GM18867 (cell line): Measurements from ENCODE around the gene PLAAT4.
A peak's percentile ranks its signal among the peaks of the same experiment; 100 is the strongest.
"Not testable (repeated sequence)": the region's sequence is repeated elsewhere in the genome, so short reads cannot be mapped to it uniquely, and the experiment has no call there.

Experiments
- ATAC-seq: cut with Tn5 transposase; IDR thresholded peaks from one replicate; pipeline ENCODE4 v1.9.1; 2021; ENCODE audit warnings: mild to moderate bottlenecking, moderate library complexity; ENCODE audit not compliant: unreplicated experiment

PLAAT4 gene

DNA sequence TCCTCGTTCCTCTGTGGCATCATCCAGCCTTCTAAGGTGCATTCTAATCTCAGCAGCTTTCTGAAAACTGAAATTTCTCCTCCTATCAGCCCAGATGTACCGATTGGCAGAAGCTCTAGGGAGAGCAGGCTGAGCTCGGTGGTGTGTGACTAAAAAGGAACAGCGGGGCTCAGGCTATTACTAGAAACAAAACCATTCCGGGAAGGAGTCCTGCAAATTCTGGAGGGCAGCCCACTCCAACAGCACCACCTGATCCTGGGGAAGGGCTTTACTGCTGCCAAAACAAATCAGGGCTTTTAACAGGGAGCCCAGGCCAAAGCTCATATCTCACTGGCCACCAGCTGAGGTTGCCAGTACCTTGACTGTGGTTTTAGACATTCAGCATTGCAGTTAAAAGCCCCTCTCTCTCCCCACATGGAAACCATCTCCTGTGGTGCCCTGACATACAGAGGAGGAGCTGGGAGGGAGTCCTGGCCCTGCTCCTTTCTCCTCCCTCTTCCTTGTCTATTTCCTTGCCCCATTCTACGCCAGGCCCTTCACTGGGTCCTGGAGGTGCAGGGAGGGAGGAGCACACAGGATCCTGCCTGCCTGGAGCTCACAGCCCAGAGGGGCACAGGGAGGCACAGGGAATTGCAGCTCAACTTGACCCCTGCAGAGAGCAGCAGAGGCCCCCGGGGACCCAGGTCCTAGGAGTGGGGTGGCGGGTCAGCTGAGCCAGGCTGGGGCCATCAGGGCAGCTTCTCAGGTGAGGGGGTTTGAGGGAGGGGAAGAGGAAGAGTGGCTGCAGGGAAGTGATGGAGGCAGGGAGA is 889 bp downstream of the PLAAT4 start:
- no peak for ATAC-seq

DNA sequence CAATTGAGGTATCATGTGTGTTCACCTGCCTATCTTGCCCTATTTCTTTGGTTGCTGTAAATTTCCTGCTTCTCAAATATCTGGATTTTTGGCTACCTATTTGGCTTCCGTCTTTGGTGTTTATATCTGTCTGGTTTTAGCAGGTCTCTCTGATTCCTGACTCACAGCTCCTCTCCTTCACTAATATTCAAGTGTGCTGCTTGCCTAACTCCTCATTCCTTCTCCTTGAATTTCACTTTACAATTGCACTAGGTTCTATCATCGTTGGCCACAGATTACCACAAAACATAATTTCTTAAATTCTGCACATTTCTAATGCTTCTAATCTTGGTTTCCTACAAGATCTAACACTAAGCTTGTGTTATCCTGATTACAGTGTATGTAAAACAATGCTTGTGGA is 5.9 kb downstream of the PLAAT4 start:
- not testable (repeated sequence) for ATAC-seq

DNA sequence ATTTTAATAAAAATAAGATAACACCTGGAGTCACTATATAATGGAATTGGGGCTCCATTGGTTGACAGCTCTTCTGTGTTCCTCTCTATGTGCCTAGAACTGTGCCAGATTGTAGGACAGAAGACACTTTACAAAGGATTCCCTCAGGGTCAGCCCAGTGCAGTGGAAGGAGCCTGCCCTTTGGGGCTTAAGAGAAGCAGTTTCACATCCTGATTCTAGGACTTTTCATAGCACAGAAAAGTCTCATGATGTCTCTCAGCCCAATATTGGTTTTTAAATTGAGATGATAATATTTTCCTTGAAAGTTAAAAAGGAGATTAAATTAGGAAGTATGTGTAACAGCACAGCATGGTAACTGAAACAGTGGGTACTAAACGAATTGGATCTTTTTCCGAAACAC is 7.1 kb downstream of the PLAAT4 start:
- ATAC-seq, result no peak

DNA sequence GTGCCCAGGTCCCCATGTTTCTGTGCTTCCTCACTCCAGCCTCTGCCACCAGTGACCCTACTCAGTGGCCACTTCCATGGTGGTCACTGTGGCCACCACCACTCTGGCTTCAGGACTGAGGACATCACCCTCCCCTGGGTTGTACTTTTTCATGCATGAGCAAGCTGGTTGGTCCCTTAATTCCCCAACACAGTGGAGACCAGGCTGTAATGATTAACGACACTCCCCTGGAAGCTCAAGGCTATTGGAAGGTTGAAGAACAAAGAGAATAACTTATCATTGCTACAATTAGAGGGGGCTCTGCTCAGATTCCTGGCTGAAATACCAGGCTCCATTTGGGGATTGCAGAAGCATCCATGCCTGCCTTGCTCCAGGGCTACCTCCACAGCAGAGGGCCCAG is 10.5 kb downstream of the PLAAT4 start:
- ATAC-seq, result no peak

DNA sequence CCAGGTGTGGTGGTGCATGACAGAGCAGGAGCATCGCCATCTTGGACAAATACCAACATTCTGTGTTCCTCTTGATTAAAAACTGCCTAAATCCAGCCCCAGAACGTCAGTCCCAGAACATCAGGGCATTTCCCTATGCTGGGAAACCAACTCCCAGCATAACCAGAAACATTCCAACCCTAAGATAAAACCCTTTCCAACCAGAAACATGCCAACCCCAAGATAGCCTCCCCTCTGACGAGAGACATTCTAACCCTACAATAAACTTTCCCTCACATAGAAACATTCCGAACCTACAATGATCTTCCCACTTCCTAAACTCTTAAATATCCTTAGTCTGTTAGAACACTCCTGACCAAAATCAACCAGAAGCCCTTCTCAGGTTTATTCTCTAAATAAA is 11.6 kb downstream of the PLAAT4 start:
- ATAC-seq, result no peak

DNA sequence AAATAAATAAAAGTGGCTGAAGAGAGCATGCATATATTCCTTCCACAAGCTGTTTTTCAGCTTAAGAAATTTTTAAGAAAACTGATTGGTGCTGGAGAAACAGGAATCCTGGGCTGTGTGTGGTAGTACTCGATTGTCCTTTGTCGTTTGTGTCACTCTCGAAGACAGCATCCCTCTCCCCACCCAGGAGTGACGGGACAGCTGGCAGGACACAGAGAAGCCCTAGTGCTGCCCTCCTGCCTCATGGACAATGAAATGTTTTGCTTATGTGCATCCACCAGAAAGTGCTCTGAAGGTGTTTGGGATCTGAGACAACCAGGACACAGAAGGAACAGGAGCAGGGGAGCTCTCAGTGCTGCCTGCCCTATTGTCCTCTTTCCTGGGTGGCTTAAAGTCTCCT is 12.8 kb downstream of the PLAAT4 start:
- ATAC-seq, result no peak

DNA sequence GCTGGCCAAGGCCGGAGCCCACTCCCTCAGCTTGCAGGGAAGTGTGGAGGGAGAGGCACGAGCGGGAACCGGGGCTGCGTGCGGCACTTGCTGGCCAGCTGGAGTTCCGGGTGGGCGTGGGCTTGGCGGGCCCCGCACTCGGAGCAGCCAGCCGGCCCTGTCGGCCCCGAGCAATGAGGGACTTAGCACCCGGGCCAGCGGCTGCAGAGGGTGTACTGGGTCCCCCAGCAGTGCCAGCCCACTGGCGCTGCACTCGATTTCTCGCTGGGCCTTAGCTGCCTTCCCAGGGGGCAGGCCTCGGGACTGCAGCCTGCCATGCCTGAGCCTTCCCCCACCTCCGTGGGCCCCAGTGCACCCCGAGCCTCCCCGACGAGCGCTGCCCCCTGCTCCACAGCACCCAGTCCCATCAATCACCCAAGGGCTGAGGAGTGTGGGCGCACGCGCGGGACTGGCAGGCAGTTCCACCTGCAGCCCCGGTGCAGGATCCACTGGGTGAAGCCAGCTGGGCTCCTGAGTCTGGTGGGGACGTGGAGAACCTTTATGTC is 13.6 kb downstream of the PLAAT4 start:
- ATAC-seq, result not testable (repeated sequence)

DNA sequence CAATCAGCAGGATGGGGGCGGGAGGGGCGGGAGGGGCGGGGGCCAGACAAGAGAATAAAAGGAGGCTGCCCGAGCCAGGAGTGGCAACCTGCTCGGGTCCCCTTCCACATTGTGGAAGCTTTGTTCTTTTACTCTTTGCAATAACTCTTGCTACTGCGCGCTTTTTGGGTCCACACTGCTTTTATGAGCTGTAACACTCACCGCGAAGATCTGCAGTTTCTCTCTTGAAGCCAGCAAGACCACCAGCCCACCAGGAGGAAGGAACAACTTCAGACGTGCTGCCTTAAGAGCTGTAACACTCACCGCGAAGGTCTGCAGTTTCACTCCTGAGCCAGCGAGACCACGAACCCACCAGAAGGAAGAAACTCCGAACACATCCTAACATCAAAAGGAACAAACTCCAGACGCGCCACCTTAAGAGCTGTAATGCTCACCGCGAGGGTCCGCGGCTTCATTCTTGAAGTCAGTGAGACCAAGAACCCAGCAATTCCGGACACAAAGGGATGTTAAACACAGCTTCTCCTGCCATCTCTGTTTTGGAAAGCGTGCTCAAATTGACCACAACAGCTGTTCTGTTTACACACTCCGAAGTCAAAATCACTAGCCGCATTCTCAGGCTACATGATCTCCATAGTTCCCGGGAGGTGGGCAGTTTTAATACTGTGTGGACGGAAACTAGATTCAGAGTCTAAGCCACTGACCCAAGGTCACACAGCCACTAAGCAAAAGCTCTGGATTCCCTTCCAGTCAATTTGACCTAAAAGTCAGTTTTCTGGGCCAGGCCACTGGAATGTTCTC is 14.7 kb downstream of the PLAAT4 start:
- ATAC-seq, result no peak

DNA sequence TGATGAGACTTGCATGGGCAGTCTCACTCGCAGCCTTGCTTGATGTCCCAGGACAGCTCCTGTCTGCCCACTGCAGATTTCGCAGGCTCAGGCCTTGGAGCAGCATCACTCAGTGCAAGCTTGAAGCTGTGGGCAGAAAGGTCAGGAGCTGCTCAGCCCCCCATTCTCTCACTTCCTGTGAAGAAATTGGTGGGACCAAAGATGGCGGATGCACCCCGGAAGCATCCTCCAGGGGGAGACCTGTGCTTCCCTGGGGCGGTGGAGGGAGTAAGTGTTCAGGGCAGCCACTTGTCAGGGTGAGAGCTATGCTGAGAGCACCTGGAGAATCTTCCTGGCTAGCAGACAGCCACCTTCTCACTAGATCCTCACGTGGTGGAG is 15.3 kb downstream of the PLAAT4 start:
- ATAC-seq, result no peak

DNA sequence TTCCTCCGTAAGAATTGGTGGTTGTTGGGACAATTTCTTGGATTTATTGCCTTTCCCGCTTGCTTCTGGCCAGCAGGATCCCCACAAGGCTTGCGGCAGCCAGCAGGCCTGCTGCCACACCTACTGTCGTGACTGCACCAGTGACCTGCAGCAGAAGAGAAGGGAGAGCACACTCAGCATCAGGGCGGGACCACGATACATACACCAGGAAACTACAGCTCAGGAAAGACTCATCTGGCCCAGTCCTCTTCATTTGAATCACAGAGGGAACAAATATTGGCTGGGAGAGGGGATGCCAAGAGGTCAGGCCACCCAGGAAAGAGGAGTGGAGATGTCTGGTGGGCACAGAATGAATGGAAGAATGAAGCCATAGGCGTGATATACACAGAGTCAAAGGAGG is 16.3 kb downstream of the PLAAT4 start:
- ATAC-seq, result no peak

DNA sequence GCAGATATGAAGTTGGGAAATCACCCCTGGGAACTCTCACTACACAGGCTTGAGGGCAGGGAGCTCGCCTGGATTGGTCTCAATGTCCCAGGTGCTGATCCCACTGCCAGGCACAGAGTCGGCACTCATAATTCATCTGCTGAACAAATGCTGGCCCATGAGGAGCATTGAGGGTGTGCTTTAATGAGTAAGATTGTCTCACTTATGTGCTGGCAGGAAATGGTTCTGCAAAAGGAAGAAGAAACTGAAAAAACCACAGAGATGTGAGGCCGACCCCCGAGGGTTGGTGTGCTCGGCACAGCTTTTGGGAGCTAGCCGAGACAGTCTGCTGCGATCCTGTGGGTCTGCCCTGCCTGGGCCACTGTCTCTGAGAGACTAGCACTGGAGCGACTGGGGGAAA is 17.2 kb downstream of the PLAAT4 start:
- peak; percentile 67 for ATAC-seq

DNA sequence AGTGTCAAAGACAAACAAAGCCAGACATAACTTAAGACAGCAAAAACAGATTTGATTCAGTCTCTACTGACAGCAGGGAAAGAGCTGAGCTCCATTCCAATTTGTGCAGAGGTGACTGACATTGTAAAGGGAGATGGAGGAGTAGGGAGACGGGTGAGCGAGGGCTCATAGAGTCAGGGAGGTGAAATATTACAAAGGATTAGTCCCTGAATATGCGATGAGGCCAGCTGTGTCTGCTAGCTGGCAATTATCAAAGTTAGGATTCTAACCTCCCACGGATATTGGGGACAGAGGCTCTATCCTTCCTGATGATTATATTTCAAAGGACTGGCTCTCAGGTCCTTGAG is 18.2 kb downstream of the PLAAT4 start:
- ATAC-seq, result no peak

DNA sequence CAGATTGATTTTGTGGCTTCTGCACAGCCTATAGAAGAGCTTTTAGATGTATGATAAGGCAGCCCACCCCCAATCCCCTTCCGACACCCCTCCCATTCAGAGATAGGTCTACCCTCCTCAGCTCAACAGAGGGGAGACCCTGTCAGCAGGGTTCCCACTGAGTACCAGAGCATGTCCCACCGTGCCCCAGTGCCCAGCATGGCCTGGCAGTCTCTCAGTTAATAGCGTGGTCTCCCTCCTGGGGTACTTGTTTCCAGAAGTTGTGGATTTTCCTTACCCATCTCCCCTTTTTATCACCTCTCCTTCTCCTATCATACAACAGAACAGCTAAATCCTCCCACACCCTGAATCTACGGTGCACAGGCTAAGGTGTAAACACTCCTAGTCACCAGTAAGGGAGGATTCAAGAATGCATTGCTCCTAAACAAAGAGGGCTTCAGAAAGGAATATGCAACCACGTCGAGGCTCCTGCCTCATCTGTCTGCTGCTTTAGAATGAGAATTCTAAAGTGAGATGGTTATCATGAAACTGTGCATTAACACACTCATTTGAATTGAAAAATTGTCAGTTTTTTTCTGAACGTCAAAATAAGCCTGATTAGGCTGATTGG is 19.9 kb downstream of the PLAAT4 start:
- no peak for ATAC-seq

DNA sequence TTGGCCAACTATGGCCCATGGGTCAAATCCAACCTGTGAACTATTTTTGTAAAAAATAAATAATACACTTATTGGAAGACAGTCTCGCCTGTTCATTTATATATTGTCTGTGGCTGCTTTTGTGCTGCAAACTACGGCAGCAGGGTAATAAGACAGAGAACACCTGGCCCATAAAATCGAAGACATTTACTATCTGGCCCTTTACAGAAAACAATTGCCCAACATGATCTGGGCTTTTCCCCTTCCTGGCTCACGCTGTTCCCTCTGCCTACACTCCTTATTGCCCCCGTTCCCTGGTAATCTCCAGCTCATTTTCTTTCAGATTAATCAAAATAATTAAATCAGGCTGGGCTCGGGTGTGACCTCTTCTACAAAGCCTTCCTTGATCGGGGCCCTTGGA is 21.0 kb downstream of the PLAAT4 start:
- no peak for ATAC-seq

DNA sequence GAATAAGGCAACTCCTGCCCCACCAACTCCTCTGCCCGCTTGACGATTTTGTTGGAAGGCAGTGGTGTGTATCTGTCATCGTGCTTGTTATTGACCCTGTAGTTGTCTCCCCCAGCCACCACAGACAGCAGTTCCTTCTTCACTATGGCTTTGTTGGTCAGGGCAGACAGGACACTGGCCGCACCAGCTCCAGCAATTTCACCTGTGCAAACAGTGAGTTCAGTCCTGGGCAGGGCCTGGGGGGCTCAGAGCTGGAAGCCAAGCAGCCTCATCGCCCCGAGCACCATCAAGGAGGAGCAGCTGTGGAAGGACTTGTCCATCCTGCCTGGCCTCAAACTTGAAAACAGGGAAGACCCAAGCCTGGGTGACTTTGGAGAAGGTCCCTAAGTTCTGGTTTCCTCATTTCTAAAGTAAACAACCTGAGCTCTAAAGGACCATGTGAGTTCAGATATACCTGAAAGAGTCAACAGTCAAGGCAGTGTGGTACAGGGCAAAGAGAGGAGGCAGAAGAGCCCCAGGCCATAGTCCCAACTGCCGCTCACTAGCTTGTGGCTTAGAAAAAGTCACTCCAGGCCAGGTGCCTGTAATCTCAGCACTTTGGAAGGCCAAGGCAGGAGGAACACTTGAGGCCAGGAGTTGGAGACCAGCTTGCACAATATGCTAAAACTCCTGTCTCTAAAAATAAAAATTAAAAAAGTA is 22.0 kb downstream of the PLAAT4 start:
- ATAC-seq, result no peak

DNA sequence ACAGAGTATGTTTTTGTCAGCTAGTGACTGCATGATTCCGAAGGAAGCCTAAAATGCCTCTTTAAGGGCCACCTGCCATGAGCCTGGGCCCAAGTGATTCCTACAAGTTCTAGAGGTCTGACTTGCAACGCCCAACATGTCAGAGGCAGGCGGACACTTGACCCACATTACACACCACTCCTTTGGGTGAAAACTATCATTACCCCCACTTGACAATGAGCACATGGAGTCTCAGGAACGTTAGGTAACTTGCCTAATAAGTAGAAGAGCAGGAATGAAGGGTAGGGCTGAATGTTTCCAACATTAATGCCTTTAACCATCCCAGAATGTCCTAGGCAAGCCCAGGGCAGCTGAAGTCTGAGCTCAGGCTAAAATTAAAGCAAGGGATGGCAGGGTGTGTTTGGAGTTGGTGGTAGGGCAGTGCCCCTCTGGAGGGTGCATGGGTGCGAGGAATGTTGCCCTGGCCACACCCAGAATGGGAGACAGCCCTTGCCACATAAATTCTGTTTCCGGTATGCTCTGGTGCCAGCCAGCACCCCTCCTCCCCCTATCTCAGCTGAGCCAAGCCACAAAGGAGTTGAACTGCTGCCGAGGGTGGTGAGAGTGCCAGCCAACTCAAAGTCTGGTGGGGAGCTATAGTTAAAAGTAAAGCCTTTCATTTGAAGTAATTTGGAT is 24.0 kb downstream of the PLAAT4 start:
- ATAC-seq, result no peak

DNA sequence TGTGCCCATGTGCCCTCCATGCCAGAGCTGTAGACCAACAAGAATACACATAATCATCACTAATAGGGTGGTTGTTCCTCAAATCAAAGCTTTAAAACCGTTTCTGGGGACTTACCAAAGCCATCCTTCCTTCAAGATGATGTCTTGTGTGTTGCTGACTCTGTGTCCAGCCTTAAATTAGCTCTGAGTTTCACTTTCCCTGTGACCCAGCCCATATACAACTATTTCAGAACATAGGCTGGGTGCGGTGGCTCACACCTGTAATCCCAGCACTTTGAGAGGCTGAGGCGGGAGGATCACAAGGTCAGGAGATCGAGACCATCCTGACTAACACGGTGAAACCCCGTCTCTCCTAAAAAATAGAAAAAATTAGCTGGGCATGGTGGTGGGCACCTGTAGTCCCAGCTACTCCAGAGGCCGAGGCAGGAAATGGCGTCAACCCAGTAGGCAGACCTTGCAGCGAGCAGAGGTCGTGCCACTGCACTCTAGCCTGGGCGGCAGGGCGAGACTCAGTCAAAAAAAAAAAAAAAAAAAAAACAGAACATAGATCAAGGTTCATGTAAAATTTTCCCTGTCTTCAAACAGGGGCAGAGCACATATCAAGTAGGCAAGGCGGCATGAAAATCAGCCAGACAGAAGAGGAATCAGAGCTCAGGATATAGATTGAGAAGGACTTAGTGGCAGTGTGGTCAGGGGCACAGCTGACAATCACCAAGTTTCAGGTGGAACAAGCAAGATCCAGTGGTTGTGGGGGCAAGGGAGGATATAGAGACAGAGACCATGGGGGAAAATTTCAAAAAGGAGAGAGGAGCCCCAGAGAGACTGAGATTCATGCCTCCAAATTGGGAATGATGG is 26.8 kb downstream of the PLAAT4 start, which contains the start of gene PLAAT2:
TSS of gene PLAAT2 (minus strand) at position 179 of the 855 bp plus-strand sequence. CDS start at position 124, 55 bp downstream.
- ATAC-seq, result peak; percentile 0

DNA sequence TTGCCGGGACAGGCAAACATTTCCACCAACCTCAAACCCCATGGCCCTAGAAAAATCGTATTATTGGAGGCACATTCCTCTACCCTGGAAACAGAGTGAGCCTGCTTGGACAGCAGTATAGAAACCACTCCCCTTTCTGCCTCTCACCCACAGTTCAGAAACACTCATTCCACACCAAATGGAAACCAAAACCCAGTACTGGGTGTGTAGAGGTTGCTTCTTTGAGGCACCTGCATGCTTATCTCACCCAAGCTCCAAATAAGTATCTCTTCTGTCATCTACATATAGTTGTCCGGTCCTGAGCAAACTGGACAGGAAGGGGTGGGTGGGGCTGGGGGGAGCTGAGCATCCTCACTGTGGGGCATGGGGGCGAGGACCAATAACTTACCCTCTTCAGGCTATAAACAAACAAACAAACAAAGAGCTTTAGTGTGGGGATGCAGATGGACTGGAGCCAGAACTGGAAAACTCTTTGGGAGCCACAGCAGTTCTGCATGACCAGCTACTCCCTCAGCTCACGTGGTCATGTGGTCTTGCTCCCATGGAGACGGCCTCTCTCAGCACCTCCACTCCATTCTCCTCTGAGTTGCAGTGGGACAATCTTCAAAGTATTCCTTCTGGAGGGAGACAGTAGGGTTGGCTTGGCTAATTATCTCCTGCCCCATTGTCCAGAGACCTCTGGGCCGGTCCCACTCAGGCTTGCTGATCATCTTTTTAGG is 27.6 kb downstream of the PLAAT4 start:
- ATAC-seq, result peak; percentile 74
